Left hindlimb (tissue), 1 donor: ENCODE results near the gene TEAD1.

Experiments used
- DNase-seq: peaks from one replicate; pipeline ENCODE4 v3.0.0-alpha.2; 2018

The TEAD1 gene

DNA sequence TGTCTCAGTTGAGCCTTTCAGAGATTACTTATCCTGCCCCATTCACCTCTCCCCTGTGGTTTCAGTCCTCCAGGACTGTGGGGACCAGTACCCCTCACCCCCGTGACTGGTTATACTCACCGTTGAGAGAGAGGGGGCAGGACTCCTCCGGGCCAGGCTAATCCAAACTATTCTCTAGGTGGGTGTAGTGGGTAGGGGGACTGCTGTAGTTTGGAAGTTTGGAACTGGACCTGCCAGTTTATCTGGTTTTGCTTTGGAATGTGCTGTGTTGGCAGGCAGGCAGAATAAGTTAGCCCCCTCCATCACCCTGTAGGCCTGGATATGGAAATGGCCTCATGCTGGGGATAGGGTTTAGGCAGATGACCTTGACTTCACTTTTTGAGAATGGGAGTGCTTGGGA is 13.5 kb downstream of the TEAD1 start:
- no peak for DNase-seq

DNA sequence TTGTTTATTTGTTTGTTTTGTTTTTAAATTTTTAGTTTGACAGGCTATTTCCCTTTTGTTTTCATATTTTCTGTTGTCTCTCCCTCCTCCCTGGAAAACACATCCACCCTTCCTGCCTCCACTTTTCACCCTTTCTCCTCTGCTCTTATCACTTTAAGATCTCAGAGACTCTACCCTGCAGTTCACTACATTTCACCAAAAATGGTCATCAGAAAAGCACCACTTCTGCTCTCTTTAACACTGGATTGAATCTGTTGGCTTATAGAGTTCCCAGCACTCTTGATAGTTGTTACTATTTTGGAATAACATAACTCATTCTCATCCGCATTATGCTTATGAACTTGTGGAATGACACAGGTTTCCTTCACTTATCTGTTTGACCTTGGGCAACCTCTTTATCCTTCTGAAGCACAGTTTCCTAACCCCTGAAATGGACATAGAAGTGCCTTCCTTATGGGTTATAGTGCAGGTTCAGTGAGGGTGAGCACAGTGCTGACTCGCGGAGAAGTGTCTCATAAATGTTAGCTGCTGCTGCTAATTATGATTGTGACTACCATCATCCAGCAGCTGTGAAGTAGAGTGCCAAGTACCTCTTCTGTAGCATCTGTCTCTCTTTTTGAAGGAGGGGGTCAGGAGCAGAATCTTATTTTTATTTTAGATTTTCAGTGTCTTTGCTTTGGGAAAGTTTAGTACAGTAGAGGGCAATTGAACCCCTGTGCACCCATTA is 15.0 kb downstream of the TEAD1 start:
- no peak for DNase-seq

DNA sequence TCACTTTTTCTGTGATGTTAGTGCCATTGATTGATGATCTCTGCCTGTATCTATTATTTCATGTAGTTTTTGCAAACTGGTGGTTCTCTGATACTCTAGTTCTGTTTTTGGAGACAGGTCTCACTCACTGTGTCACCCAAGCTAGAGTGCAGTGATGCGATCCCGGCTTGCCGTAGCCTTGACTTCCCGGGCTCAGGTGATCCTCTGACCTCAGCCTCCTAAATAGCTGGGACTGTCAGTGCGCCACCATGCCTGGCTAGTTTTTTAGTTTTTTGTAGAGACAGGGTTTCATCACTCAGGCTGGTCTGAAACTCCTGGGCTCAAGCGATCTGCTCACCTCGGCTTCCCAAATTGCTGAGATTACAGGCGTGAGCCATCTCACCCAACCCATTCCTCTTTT is 16.4 kb downstream of the TEAD1 start:
- no peak for DNase-seq

DNA sequence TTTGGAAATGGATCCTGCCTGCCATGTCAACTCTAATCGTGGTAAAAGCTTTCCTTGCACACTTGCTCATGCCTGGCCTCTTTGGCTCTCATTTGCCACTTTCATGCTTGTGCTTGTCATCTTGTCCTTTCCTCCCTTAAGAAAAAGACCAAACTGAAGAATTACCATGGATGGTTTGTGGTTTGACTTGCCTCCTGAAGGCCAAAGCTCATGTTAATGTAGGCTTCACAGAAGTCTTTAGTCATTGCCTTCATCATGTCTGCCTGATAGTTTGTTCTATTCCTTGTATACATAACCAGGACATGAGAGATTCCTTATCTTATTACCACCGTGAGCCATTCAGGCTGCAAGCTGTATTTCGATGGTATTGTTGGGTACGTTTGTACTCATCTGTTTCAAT is 17.3 kb downstream of the TEAD1 start:
- DNase-seq, result no peak

DNA sequence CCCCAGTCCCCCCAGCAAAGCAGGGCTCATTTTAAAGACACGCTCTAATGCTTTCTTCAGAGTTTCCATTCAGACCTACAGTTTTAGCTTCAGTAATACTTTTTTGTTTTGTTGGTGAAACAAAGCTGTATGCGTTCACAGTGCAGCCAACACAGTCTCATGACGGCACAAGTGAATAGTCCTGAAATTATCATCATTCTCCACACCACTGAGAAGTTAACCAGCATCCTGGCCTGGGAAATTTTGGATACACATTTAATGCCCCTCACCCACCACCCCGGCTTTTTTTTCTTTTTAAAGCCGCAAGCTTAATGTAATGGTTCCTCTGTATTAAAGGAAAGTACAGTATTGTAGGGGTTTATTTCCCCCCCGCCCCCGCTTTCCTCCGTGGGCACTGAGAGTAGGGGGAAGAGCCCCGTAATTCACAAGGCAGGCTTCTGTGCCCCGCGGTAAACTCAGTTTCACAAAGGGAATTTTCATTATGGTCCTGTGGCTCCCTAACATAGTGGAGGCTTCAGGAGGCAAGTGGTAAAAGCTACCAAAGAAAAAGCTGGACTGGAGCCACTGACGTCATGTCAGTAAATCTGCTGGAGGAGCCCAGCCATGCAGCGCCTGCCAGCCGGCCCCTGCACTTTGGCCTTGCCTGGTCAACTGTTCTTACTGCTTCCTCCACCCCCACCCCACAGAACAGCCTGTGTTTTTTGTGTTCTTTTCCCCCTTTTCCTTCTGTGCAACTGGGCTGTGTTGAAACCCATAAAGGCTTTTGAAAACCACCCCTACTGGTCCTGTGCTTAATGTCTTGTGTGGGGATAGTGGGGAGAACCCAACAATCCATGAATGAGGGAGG is 18.2 kb downstream of the TEAD1 start:
- peak; percentile 85 for DNase-seq

DNA sequence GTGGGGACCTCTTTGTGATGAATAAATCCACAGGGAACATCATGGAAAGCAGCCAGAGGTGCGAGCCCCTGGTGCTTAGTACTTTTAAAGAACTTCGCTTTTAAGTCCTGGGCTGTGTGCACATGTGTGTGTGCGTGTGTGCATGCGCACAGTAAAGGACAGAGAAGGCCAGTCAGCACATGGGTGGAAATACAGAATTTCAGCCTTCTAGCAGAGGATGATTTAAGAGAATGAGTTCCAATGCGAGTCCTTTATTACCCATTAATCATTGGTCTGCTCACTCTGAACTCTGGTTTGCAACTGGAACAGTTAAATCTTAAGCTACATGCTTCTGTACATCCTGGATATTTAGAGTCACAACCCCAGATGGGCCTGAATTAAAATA is 18.9 kb downstream of the TEAD1 start:
- no peak for DNase-seq

DNA sequence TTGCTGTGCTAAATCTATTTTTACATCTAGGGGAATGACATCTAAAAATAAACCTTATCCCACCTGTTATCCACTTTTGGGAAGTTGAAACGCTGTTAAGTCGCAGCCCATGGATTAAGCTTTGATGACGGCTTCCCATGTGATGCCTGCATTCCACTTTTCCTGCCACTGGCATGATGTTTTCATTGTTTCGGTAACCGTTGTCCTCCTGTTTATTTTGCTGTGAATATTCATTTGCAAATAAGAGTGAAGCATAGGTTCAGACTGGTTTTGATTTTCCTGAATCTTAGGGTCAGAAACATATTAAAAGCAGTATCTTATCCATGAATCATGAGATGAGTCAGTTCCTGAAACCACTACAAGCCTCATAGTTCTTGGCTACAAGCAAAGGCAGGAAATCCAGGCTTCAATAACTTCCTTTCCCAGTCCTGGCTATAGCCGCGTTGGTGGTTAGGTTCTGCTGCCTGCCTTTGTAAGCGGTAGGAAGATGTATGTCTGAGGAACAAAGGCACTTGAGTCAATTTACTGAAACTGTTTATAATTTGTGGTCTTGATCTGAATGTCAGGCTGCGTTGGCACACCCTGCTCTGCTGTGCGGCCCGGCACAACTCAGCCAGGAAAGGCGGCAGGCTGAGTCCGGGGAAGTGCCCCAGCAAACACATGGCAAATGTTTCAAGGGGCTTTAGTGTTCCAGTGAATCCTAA is 19.4 kb downstream of the TEAD1 start:
- DNase-seq, result peak; percentile 74

DNA sequence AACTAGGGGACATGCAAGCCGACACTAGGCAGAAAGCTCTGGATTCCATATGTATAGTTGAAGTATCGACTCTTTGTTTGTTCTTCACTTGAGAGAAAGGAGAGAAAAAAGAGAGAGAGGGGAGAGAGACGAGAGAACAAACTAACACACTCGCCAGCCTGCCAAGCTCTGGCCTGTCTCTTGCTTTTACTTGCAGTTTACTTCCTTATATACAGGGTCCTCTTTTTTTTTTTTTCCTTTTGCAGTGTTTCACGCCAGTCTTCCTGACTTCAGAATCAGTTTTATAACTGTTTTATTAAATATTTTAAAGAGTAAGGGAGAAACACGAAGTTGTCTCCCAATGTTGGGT is 19.9 kb downstream of the TEAD1 start:
- DNase-seq, result no peak

DNA sequence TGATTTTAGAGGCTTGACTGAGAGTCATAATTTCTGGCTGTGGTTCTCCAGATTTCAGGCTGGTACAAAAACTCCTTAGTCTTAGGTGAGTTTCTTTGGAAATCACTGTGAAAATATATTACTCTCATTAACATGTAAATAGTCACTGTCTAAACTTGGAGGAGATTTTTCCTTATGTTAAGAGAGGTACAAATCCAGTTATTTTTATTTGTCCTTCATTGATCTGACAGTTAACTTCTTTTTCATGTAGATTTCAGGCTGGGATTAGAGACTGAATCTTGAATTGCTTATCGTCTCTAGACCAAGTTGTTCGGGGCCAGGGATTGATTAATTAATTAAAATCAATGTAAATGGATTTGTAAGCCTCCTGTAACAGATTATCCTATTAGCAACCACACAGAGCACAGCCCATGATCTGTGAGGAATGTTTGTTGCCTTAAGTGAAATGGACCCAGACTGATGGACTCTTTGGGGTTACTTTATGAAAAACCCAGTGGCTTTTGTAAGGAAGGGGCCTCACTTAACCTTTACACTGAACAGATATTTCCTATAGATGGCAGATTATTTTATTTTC is 21.1 kb downstream of the TEAD1 start:
- no peak for DNase-seq

DNA sequence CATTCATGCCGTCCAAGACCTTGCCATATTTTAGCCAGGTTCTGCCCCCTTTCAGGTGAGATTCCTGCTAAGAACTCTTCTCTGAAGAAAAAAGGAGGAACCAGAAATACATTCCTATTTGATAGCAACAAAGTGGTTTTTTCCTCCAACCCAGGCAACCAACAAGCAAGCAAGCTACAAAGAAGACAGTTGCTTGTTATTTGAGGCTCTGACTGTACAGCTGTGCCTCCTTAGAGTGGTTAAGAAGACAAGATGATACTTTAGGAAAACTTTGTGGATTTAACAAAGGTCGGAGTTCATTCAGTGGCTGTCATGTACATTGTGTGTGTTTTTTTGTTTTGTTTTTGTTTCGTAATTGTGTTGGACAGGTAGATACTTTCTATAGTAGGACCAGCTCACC is 21.7 kb downstream of the TEAD1 start:
- DNase-seq, result no peak

DNA sequence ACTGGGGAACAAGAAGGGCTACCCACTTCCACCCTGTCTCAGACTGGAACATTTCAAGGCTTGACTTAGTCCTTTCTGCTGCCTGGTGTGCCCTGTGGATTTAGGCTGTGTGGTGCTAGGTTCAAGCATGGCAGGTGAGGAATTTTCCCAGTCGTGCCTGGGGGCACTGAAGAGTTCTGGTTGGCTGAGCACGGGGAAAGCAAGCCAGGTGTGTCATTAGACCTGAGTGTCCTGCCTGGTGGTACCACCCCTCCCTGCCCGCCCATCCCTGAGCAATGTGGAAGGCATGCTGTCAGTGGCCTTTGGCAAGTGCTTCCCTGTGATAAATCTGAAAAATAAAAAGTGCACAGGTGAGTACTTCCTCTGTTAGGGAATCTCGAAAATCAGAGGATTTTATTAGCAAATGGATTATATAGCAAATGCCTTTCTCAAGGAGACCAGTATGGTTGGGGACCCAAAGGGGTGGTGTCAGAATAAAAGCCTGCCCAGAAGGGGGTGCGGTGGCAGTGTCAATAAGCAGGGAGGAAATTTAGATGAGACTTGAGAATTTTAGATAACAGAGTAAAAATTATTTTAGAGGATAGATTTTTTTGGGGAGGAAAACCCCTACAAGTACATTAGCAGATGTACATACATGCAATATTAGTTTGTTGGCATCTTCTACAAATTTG is 22.8 kb downstream of the TEAD1 start:
- no peak for DNase-seq

DNA sequence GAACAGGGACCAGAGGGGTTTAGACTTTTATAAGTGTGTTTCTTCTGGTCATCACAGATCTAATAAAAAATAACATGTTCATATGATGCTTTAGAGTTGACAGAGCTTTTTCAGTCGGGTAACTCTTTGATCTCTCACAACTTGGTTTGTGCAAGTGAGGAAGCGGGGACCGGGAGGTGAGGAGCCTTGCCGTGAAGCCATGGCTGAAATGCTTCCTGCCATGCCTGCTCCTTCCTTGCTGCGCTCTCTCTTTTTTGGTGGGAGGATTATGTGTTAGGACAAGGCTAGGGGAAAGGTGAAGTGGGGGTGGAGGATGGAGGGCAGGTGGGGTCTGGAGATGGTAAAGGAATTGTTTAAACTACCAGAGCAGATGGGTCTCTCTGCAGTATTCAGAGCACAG is 23.8 kb downstream of the TEAD1 start:
- DNase-seq, result no peak

DNA sequence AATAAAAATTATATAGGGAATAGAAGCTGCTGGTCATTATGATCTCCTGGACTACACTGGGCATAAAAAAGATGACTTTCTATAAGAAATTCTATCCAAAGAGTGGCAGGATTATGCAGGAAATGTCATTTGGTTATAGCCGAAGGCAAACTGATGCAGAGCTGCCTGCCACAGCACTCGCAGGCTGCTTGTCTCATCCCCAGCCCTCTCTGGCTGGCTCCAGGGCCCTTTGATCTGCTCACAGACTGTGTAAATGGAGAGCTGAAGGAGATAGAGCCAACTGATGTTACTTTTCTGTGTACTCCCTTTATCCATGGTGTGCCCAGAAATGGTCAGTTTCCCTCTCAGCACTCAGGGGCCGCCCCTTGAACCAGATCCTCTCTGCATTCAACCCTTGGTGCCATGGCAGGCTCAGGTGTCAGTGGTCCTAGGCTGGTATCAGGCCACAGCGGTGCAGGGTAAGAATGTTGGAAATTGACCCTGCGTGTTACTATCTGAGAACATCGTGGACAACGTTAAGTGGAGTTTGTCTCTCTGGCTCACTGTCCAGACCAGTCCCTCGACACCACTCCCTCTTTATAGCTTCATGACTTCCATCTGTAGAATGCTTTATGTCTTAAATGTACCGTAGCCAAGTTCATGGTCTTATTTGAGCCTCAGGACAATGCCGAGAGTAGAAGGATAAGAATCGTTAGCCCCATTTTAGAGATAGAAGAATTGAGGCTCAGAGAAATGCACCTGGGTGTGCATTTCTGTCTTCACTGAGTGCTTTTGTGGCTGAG is 27.8 kb downstream of the TEAD1 start:
- no peak for DNase-seq

DNA sequence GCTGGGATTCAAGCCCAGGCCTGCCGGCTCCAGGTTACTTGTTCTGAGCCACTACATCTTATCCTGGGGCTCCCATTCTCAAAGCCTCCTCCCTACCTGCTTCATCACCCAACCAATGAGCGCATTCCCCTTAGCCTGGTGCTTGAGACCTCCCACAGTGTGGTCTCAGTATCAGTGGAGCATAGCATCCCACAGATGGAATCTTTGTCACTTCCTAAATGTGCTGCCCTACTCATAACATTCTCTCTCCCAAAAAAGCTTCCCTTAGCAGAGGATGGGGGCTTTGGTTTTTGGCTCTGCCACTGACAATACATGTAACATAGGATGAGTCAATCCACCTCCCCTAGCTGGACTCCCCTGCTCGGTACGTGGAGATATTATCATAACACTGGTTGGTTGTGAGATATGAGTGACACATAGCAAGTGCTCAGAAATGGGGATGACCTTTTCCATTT is 28.8 kb downstream of the TEAD1 start:
- DNase-seq, result no peak

DNA sequence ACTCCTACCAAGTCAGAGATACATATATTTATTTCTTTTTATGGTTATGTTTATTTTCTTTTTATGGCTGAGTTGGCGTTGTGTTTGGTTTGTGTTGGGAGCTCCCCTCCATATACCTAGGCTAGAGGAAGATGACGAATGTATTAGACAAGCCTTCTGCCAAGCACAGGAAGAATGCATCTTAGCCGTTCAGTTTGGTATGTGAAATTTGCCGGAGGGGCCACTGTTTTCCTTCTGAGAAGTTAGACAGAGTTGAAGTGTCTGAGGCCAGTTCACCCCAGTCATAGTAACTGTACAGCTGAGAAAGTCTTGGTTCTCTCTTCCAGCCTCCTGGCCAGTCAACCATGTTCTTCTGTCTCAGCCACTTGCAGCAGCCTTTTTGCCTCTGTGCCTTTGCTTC is 29.8 kb downstream of the TEAD1 start:
- no peak for DNase-seq

DNA sequence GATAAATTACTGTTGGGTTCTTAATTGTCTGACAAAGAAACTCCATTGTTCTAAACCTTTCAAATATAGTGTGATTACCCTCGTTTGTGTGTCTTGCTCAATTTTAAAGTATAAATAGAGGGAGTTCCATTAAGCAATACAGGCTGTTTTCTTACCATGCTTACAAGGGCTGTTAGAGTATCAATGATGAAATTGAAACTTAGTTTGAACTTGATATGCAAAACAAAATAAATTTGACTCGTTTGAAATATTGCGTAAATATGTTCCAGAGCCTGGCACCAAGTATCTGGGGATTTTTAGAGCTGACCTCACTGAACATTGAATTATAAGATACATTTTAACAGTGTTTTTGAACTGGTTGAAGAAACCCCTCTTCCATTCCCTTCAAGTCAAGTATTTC is 31.7 kb downstream of the TEAD1 start:
- no peak for DNase-seq

DNA sequence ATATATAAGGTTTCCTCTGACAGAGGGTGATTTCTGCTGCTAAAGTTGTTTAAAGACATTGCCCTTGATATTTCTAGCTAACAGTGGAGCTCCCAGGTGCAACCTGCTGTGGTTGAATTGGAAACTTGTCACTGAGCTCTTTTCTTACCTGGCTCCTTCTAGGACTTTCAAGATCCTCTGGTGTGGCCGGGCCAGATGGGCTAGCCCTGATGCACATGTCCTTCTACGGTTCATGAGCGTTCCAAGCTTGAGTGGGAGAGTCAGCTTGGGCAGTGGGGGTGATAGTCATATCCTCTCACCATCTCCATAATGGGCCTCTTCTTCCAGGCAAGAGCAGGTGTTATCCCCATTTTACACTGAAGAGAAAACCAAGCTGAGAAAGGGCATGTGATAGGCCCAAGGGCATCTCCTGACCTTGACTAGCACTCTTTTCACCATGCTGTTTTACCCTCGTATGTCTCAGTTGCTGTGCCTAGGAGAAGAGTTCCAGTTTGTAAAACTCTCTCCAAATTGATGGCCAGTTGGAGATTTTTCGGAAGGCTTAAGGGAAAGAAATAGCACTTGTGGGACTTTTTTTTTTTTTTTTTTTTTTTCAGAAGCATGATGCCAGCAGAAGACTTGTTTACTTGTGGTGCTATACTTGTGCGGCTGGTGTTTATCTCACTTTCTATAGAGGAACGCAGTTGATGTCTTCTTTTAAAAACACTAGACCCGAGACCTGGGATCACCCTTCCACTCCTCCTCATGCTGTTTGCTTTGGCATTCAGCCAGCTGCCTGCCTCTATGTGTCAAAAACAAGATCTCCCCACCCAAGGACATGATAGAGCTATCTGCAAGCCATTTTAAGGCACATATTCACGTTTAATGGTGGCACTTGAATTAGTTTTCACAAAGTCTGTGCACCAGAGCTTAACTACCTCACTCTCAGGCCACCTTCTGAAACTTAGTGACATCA is 32.6 kb downstream of the TEAD1 start:
- no peak for DNase-seq

DNA sequence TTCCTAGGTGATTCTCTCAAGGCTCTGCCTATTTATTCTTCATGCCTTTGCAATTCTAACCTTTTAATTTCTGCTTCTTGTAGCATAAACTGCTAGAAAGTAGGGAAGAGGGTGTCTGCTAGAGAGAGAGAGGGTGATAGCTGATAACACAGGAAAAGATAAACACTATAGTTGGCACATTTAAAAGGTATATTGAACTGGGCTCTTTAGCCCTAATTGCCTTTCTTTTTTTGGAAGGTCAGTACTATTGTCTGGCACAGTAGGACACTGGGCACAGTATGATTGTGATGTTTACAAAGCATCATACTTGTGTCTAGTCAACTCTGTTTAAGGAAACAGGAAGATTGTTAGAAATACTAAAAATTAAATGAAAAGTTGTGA is 33.3 kb downstream of the TEAD1 start:
- DNase-seq, result no peak

DNA sequence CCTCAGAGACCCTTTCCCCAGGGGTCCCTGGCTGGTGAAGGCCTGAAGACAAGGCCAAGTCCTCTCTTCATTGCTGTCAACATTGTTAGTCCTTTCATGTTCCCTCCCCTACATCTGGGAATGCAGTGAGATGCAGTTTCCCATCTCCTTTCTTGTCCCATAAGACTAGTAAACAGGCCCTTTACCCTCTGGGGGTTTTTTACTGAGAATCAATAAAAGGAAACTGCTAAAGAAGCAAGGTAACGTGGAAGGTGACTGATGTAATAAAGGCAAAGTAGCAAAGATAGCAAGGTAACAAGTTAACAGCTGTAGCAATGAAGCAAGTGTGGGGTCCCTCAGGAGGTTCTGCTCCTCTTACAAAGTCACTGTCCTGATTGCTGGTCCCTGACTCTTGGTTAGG is 37.3 kb downstream of the TEAD1 start:
- no peak for DNase-seq

DNA sequence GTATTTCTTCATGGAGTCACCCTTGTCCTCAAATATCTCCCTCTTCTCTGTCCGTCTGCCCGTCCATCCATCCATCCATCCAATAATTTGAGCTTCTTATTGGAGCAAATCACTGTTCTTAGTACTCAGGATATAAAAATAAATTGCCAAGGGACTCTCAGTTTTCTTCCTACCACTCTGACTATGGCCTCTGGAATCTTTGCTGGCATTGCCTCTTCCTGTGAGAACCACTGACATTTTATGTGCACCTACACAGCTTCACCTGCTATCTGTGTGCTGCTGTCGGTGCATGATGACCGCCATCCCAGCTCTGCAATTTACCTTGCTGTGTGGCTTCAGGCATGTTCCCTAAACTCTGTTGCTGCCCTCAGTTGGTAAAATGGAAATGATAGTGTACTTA is 37.9 kb downstream of the TEAD1 start:
- no peak for DNase-seq

DNA sequence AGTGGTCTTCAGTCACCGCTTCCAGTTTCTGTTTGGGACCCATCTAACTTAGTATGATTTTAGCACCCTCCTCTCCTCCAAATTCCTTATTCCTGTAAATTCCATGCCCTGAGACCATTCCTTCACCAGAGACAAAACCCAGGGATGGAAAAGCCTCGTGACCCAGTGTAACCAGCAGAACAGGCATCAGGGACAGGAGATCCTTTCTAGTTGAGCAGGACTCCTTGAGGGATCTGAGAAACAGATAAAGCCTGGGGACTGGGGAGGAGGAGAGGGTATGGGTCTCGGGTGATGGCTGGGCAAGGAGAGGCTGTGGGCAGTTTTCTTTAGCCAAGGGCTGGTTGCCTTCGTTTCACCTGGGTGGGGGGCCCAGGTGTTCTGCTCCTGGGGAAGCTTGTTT is 40.9 kb downstream of the TEAD1 start:
- no peak for DNase-seq
